GM06990 (cell line): ENCODE results near the gene TIMM23.
"Not testable (repeated sequence)": the region's sequence is repeated elsewhere in the genome, so short reads cannot be mapped to it uniquely, and the experiment has no call there.

Experiments
- DNase-seq: peaks from one replicate; pipeline ENCODE4 v3.0.0-alpha.2; 2011; ENCODE audit not compliant: insufficient read length; ENCODE audit errors: extremely low read depth
- H3K27me3 ChIP-seq: replicated peaks from 2 replicates; pipeline ENCODE4 v1.6.0; 2011; ENCODE audit warnings: low read length; ENCODE audit not compliant: control insufficient read depth, insufficient read depth
- H3K36me3 ChIP-seq: 2 replicates; pipeline ENCODE4 v1.5.1; 2011; ENCODE audit warnings: low read length; ENCODE audit not compliant: control insufficient read depth, insufficient read depth
- H3K4me3 ChIP-seq: replicated peaks from 2 replicates; pipeline ENCODE4 v1.5.1; 2011; ENCODE audit warnings: low read depth, mild to moderate bottlenecking, control low read depth, low read length
- CTCF ChIP-seq: IDR thresholded peaks from 2 replicates; pipeline ENCODE4 v1.5.1; 2011; ENCODE audit warnings: low read length, control low read depth, mild to moderate bottlenecking, inconsistent platforms; ENCODE audit not compliant: insufficient read depth, poor library complexity, severe bottlenecking

The TIMM23 gene

GRCh38 chr10:46037107-46037825, 65.0 kb downstream of the TIMM23 start:
- no peak for TF ChIP-seq CTCF
- no peak overlapping the region for H3K4me3 ChIP-seq
- no peak for DNase-seq
- H3K36me3 ChIP-seq, result no peaks in the 10 kb centered on the region
- no peaks in the 10 kb centered on the region for H3K27me3 ChIP-seq

GRCh38 chr10:46040004-46040403, 67.7 kb downstream of the TIMM23 start:
- H3K36me3 ChIP-seq, result no peaks in the 10 kb centered on the region
- no peak for DNase-seq
- no peak overlapping the region for H3K4me3 ChIP-seq
- H3K27me3 ChIP-seq, result no peaks in the 10 kb centered on the region
- TF ChIP-seq CTCF, result no peak

- no peak for TF ChIP-seq CTCF
- DNase-seq, result no peak
- Histone ChIP-seq H3K36me3 (no peaks in the 10 kb centered on the region), H3K27me3 (no peaks in the 10 kb centered on the region), H3K4me3 (no peak overlapping the region)
These were observed 70.2 kb downstream of the TIMM23 start for GRCh38 chr10:46042527-46042926.

GRCh38 chr10:46046261-46046660, 74.0 kb downstream of the TIMM23 start, which contains the start of gene MSMB:
MSMB (minus strand) TSS chr10:46046269; CDS start chr10:46046237, 32 bp downstream.
- H3K27me3 ChIP-seq, result no peaks in the 10 kb centered on the region
- no peak for TF ChIP-seq CTCF
- no peak for DNase-seq

GRCh38 chr10:46048152-46048551, 75.9 kb downstream of the TIMM23 start:
- Histone ChIP-seq H3K4me3 (no peak overlapping the region), H3K27me3 (no peaks in the 10 kb centered on the region; the same call in 1 of the 2 replicates), H3K36me3 (no peaks in the 10 kb centered on the region)
- no peak for TF ChIP-seq CTCF
- DNase-seq, result no peak

More at GRCh38 chr10:46046261-46046660, 74.0 kb downstream of the TIMM23 start, which contains the start of gene MSMB:
- Histone ChIP-seq H3K4me3 (no peak within 1 kb of the TSS), H3K36me3 (no peaks in the 10 kb centered on the region)

- not testable (repeated sequence) for DNase-seq, H3K4me3 ChIP-seq, H3K36me3 ChIP-seq, H3K27me3 ChIP-seq
These were observed 77.2 kb downstream of the TIMM23 start for GRCh38 chr10:46049497-46049831.
